ENCODE data around the gene PSMB7. TPM values are rescaled to one million over a fixed set of nuclear protein-coding genes. Genes with fewer than 3 reads are reported as not detected.

PSMB7 gene
- polyA plus RNA-seq, 1 of the 3 experiments (the other 2 are of a cell fraction), result 357 TPM

GRCh38 chr9:124392871-124393460, 22.3 kb downstream of the PSMB7 start (continued):
- TF ChIP-seq REST (IDR thresholded peaks at IDR 0.05; ENCODE audit: low read depth, low read length) (0 out of 2 replicates have a peak, but pooled peaks have one; percentile 15), SIN3A (IDR thresholded peaks at IDR 0.05; ENCODE audit: borderline replicate concordance, low read depth, low read length) (peak; percentile 97), ZBTB33 (IDR thresholded peaks at IDR 0.05; ENCODE audit: borderline replicate concordance, low read depth) (peak; percentile 84; the same call in 1 of the 2 replicates), FOXJ3 (CRISPR knock-in tag; IDR thresholded peaks at IDR 0.05) (peak; percentile 45), GABPA (IDR thresholded peaks at IDR 0.05; ENCODE audit: low read depth) (no peak), POLR2AphosphoS5 (IDR thresholded peaks at IDR 0.05; ENCODE audit: low read depth, low read length) (peak; percentile 56; the same call in 1 of the 2 replicates), NRF1 (IDR thresholded peaks at IDR 0.05; ENCODE audit: low read depth, low read length) (0 out of 2 replicates have a peak, but pooled peaks have one; percentile 1), CHD2 (IDR thresholded peaks at IDR 0.05; ENCODE audit: low read length, partially characterized antibody) (peak; percentile 34), EP300 (IDR thresholded peaks at IDR 0.05; ENCODE audit: borderline replicate concordance in 1 of 2, low read depth in 1 of 2, low read length in 1 of 2) (peak; percentile 41 to 96)

GRCh38 chr9:124392254-124392870, 22.9 kb downstream of the PSMB7 start:
- peaks cover 88% of the 10 kb centered on the region for H3K79me2 ChIP-seq (ENCODE audit: insufficient read depth)
- peak overlapping the region in 1 of 2 experiments; percentile 28; a peak in 2 of 4 replicates for H3K4me3 ChIP-seq (ENCODE audit: low read depth in 2 of 2, low read length in 1 of 2)
- H3K9me2 ChIP-seq, result no peaks in the 10 kb centered on the region
- ChIA-PET POLR2A (no interaction called here), CTCF (interaction anchor here (0.5 to 10.0 kb wide), 32 partner anchors 8 to 1222 kb away, joined by 3 to 87 read pairs (median 6); no protein-coding TSS in a partner anchor)
- no peaks in the 10 kb centered on the region for H3K27me3 ChIP-seq (ENCODE audit: insufficient read depth)
- peak overlapping the region; percentile 53 to 90; a peak in 3 of 4 replicates for H3K27ac ChIP-seq (ENCODE audit: low read depth in 2 of 2, low read length in 1 of 2)
- DNase-seq, result no peak
- H3K9ac ChIP-seq, result peak overlapping the region; percentile 31; the same call in 1 of the 2 replicates
- peaks cover 42 to 51% of the 10 kb centered on the region in 2 experiments for H3K4me1 ChIP-seq (ENCODE audit: control insufficient read depth in 1 of 2, insufficient read depth in 2 of 2, low read depth in 1 of 2, low read length in 1 of 2)
- WGBS (ENCODE audit: low lambda C conversion rate), result 68% methylated on average over 12 of the region's 12 CpGs
- H3K36me3 ChIP-seq (replicated peaks in 1 of 2; ENCODE audit: control insufficient read depth in 1 of 2, insufficient read depth in 2 of 2, low read length in 1 of 2), result peaks cover 5 to 17% of the 10 kb centered on the region in 2 experiments
- TF ChIP-seq ZBTB33 (IDR thresholded peaks at IDR 0.05; ENCODE audit: borderline replicate concordance, low read depth) (no peak), RFX5 (IDR thresholded peaks at IDR 0.05; ENCODE audit: low read length) (no peak), RXRA (IDR thresholded peaks at IDR 0.05; ENCODE audit: borderline replicate concordance, low read depth) (no peak), SIN3A (IDR thresholded peaks at IDR 0.05; ENCODE audit: borderline replicate concordance, low read depth, low read length) (no peak), EZH2phosphoT487 (IDR thresholded peaks at IDR 0.05; ENCODE audit: borderline replicate concordance, low read depth) (no peak), TCF12 (IDR thresholded peaks at IDR 0.05) (no peak), JUND (IDR thresholded peaks at IDR 0.05) (no peak), FOXJ3 (CRISPR knock-in tag; IDR thresholded peaks at IDR 0.05) (no peak), GATA2 (CRISPR knock-in tag; IDR thresholded peaks at IDR 0.05) (no peak), MEF2A (IDR thresholded peaks at IDR 0.05; ENCODE audit: borderline replicate concordance, low read depth) (no peak), GABPA (IDR thresholded peaks at IDR 0.05; ENCODE audit: low read depth) (no peak), RCOR1 (IDR thresholded peaks at IDR 0.05; ENCODE audit: low read length) (no peak)
- H4K20me1 ChIP-seq (ENCODE audit: insufficient read depth), result peaks cover 72% of the 10 kb centered on the region
- peaks cover 41% of the 10 kb centered on the region for H3F3A ChIP-seq (replicated peaks; ENCODE audit: insufficient read depth)
- no peak overlapping the region for H2AFZ ChIP-seq (ENCODE audit: low read depth)
- peak overlapping the region; percentile 72 for H3K4me2 ChIP-seq
- no peaks in the 10 kb centered on the region for H3K9me3 ChIP-seq
